ENCODE measurements around the gene IGFL1. TPM values are rescaled to one million over a fixed set of nuclear protein-coding genes. Genes with fewer than 3 reads are reported as not detected.

IGFL1 gene
- total RNA-seq, 1 experiment from 2014 or later, result not detected

DNA sequence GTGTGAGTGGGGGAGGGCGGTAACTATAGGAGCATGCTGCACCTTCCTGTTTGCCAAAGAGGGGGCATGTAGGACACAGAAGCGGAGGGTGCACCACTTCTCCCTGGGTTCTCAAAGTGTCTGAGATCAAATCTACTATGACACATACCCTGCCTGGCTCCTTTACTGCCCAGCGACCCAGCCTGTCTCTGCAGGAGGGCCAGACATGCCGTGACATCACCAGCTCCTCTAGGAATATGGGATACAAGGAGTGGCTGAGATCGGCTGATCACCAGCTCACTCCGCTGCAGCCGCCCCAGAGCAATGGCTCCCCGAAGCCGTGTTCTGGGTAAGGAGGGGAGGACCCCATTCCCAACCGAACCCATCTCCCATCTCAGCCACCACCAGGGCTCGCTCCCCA, 16.4 kb upstream of the IGFL1 start:
- DNase-seq, result no peak
- Mint-ChIP-seq H3K27me3 (ENCODE audit: unreplicated experiment) (peaks cover 54% of the 10 kb centered on the region), H3K4me3 (ENCODE audit: low read depth, unreplicated experiment) (no peak overlapping the region), H3K9me3 (ENCODE audit: low read depth, unreplicated experiment) (peaks cover 2% of the 10 kb centered on the region), H3K4me1 (ENCODE audit: low read depth, unreplicated experiment) (peaks cover 62% of the 10 kb centered on the region), H3K27ac (ENCODE audit: unreplicated experiment) (no peak overlapping the region), H3K36me3 (ENCODE audit: insufficient read depth, unreplicated experiment) (peaks cover 12% of the 10 kb centered on the region)
- no TSS peak for BruUV-seq (replicated peaks)
- CTCF ChIA-PET, result no interaction called here
- intact Hi-C loops (cut with micrococcal nuclease; ENCODE audit: unreplicated experiment), result no loop called here
- TF ChIP-seq, protein P1, sequence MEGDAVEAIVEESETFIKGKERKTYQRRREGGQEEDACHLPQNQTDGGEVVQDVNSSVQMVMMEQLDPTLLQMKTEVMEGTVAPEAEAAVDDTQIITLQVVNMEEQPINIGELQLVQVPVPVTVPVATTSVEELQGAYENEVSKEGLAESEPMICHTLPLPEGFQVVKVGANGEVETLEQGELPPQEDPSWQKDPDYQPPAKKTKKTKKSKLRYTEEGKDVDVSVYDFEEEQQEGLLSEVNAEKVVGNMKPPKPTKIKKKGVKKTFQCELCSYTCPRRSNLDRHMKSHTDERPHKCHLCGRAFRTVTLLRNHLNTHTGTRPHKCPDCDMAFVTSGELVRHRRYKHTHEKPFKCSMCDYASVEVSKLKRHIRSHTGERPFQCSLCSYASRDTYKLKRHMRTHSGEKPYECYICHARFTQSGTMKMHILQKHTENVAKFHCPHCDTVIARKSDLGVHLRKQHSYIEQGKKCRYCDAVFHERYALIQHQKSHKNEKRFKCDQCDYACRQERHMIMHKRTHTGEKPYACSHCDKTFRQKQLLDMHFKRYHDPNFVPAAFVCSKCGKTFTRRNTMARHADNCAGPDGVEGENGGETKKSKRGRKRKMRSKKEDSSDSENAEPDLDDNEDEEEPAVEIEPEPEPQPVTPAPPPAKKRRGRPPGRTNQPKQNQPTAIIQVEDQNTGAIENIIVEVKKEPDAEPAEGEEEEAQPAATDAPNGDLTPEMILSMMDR (IDR thresholded peaks at IDR 0.05; ENCODE audit: unreplicated experiment), result no peak

DNA sequence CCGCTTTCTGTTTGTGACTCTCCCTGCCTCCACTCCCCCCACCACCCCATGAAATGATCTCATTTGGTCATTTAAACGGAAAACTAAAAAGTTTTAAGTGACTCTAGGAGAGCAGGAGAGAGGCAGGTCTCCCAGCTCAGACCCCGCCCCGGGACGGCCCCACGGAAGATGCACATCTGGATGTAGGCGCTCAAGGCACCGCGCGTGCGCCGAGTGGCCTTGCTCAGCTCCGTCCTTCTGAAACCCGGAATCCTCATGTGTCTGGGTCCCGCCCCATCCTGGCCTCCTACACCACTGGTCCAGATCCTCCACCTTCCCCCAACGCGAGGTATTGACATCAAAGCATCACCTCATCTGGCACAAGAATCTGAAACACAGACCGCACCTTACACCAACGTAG, 15.7 kb upstream of the IGFL1 start:
- Mint-ChIP-seq H3K4me1 (ENCODE audit: low read depth, unreplicated experiment) (peaks cover 55% of the 10 kb centered on the region), H3K27ac (ENCODE audit: unreplicated experiment) (no peak overlapping the region), H3K36me3 (ENCODE audit: insufficient read depth, unreplicated experiment) (peaks cover 12% of the 10 kb centered on the region), H3K27me3 (ENCODE audit: unreplicated experiment) (peaks cover 60% of the 10 kb centered on the region), H3K4me3 (ENCODE audit: low read depth, unreplicated experiment) (no peak overlapping the region), H3K9me3 (ENCODE audit: low read depth, unreplicated experiment) (peaks cover 2% of the 10 kb centered on the region)
- DNase-seq, result no peak
- CTCF ChIA-PET, result no interaction called here
- no TSS peak for BruUV-seq (replicated peaks)
- intact Hi-C loops (cut with micrococcal nuclease; ENCODE audit: unreplicated experiment), result no loop called here
- TF ChIP-seq, protein P1 (IDR thresholded peaks at IDR 0.05; ENCODE audit: unreplicated experiment), result no peak

DNA sequence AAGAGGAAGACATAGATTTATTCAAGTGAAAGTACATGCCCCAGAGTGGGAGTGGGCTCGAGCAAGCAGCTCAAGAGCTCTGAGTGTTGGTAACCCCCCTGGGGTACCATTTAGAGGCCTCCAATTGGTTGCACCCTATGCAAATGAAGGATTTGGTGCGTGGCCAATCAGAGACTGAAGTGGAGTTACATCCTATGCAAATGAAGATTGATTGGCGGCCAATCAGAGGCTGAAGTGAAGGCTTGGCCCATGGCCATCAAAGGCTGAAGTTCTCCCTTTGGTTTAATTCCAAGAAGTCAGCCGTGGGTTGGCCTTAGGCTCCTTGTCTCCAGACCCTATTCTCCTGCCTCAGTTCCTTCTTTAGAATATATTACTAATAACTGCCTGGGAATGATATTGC, 12.9 kb upstream of the IGFL1 start:
- intact Hi-C loops (cut with micrococcal nuclease; ENCODE audit: unreplicated experiment), result no loop called here
- CTCF ChIA-PET, result no interaction called here
- no TSS peak for BruUV-seq (replicated peaks)
- H3K36me3 Mint-ChIP-seq (ENCODE audit: insufficient read depth, unreplicated experiment), result peaks cover under 1% of the 10 kb centered on the region
- no peak overlapping the region for H3K27ac Mint-ChIP-seq (ENCODE audit: unreplicated experiment)
- TF ChIP-seq, protein P1 (IDR thresholded peaks at IDR 0.05; ENCODE audit: unreplicated experiment), result no peak
- no peak for DNase-seq
- H3K27me3 Mint-ChIP-seq (ENCODE audit: unreplicated experiment), result peaks cover 83% of the 10 kb centered on the region
- H3K4me3 Mint-ChIP-seq (ENCODE audit: low read depth, unreplicated experiment), result no peak overlapping the region
- peaks cover 27% of the 10 kb centered on the region for H3K4me1 Mint-ChIP-seq (ENCODE audit: low read depth, unreplicated experiment)
- peaks cover 2% of the 10 kb centered on the region for H3K9me3 Mint-ChIP-seq (ENCODE audit: low read depth, unreplicated experiment)

DNA sequence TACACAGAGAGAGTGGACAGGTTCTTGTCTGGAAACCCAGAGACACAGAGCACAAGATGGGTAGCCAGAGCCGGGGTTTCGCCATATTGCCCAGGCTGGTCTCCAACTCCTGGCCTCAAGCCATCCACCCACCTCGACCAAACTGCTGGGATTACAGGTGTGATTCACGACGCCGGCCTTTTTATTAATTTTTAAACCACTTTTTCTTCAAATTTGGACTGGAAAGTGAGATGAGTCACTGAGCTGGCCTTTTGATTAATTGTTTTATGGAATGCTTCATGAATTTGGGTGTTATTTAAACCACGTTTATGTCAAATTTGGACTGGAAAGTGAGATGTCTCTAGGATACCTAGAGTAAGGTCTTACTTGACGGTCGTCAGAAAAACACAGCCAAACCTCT, 12.1 kb upstream of the IGFL1 start:
- no peak for DNase-seq
- peaks cover 85% of the 10 kb centered on the region for H3K27me3 Mint-ChIP-seq (ENCODE audit: unreplicated experiment)
- TF ChIP-seq, protein P1 (IDR thresholded peaks at IDR 0.05; ENCODE audit: unreplicated experiment), result no peak
- peaks cover 27% of the 10 kb centered on the region for H3K4me1 Mint-ChIP-seq (ENCODE audit: low read depth, unreplicated experiment)
- H3K4me3 Mint-ChIP-seq (ENCODE audit: low read depth, unreplicated experiment), result no peak overlapping the region
- no peaks in the 10 kb centered on the region for H3K36me3 Mint-ChIP-seq (ENCODE audit: insufficient read depth, unreplicated experiment)
- CTCF ChIA-PET, result no interaction called here
- no TSS peak for BruUV-seq (replicated peaks)
- peaks cover 2% of the 10 kb centered on the region for H3K9me3 Mint-ChIP-seq (ENCODE audit: low read depth, unreplicated experiment)
- intact Hi-C loops (cut with micrococcal nuclease; ENCODE audit: unreplicated experiment), result no loop called here
- H3K27ac Mint-ChIP-seq (ENCODE audit: unreplicated experiment), result no peak overlapping the region
